PC-9 (cell line): ENCODE results near the gene GLB1L2.

ENCODE experiments used
- EZH2 ChIP-seq: fragments of 200-600 bp; sonication (generic); IDR thresholded peaks from 2 replicates; pipeline ENCODE4 v1.8.0; 2017; ENCODE audit warnings: antibody characterized with exemption, low read depth
- TF ChIP-seq, protein P1 (sequence below): fragments of 200-600 bp; sonication (generic); conservative IDR thresholded peaks from 2 replicates; pipeline ENCODE4 v1.6.1; 2017; ENCODE audit warnings: mixed run types, antibody characterized with exemption, mild to moderate bottlenecking, moderate library complexity

DNA sequence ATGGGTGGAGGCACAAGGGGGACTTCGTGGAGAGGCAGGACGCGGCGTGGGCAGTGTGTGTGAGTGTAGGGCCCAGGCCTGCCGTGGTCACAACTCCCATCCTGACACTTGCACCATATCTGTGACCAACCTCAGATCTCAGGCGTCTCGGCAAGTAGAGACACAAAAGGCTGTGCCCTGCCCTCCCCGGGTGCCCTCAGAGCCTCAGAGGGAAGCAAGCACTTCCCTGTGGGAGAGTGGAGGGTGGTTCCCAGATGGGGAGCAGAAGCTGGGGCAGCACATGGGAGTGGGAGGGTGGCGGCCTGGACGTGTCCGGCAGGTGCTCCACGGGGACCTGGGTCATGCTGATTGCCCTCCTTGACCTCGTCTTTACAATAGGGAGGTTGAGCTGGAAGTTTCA lies 59.9 kb downstream of the GLB1L2 start:
- TF ChIP-seq, protein P1, sequence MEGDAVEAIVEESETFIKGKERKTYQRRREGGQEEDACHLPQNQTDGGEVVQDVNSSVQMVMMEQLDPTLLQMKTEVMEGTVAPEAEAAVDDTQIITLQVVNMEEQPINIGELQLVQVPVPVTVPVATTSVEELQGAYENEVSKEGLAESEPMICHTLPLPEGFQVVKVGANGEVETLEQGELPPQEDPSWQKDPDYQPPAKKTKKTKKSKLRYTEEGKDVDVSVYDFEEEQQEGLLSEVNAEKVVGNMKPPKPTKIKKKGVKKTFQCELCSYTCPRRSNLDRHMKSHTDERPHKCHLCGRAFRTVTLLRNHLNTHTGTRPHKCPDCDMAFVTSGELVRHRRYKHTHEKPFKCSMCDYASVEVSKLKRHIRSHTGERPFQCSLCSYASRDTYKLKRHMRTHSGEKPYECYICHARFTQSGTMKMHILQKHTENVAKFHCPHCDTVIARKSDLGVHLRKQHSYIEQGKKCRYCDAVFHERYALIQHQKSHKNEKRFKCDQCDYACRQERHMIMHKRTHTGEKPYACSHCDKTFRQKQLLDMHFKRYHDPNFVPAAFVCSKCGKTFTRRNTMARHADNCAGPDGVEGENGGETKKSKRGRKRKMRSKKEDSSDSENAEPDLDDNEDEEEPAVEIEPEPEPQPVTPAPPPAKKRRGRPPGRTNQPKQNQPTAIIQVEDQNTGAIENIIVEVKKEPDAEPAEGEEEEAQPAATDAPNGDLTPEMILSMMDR: no peak
- TF ChIP-seq EZH2: no peak
